Ovary (tissue), 3 donors: Measurements from ENCODE around the gene RBM47.

Experiments
- CTCF ChIP-seq, 3 donors: fragments of 450-650 bp in 2 of 3; fragments of 200-600 bp in 1 of 3; IDR thresholded peaks; one replicate each; pipeline versions ENCODE4 v1.5.1 to v1.8.0; 2016 to 2022; ENCODE audit warnings: antibody characterized with exemption in 3 of 3, mild to moderate bottlenecking in 1 of 3
- EP300 ChIP-seq: sonication (generic); formaldehyde crosslinking; IDR thresholded peaks from one replicate; pipeline ENCODE4 v1.6.1; 2017; ENCODE audit warnings: antibody characterized with exemption
- POLR2A ChIP-seq: fragments of 450-650 bp; IDR thresholded peaks from one replicate; pipeline ENCODE4 v1.6.1; 2017; ENCODE audit warnings: antibody characterized with exemption, mild to moderate bottlenecking, moderate library complexity
- donor health status: DM: no; HTN: no; CAD: no.

- no peak for TF ChIP-seq CTCF (IDR thresholded peaks at IDR 0.05)
- no peak for TF ChIP-seq EP300
- no peak for TF ChIP-seq POLR2A
Observed at GRCh38 chr4:40573593-40574311, 55.9 kb downstream of the RBM47 start.
